ENCODE measurements around the gene TAX1BP1.

TAX1BP1 gene

DNA sequence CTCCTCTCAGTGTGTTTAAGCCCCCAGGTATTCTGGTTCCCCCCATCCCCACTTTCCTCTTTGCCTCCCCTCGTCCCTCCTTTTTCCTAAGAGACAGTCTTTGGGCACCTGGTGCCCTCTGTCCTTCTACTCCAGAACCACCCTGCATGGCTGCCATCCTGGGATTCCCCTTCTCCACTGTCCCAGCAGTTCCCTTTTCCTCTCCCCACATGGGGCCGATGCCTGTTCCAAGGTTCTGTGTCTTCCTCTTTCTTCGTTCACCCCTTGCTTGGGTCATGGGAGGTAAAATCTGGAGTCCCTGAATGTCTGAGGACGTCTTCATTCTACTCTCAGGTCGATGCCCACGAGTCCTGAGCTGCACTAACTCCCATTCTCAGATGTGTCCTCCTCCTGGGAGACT is 120.8 kb downstream of the TAX1BP1 start:
- TF ChIP-seq, protein P1, sequence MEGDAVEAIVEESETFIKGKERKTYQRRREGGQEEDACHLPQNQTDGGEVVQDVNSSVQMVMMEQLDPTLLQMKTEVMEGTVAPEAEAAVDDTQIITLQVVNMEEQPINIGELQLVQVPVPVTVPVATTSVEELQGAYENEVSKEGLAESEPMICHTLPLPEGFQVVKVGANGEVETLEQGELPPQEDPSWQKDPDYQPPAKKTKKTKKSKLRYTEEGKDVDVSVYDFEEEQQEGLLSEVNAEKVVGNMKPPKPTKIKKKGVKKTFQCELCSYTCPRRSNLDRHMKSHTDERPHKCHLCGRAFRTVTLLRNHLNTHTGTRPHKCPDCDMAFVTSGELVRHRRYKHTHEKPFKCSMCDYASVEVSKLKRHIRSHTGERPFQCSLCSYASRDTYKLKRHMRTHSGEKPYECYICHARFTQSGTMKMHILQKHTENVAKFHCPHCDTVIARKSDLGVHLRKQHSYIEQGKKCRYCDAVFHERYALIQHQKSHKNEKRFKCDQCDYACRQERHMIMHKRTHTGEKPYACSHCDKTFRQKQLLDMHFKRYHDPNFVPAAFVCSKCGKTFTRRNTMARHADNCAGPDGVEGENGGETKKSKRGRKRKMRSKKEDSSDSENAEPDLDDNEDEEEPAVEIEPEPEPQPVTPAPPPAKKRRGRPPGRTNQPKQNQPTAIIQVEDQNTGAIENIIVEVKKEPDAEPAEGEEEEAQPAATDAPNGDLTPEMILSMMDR (IDR thresholded peaks at IDR 0.05; ENCODE audit: low read depth, low read length), result no peak
- DNase-seq (ENCODE audit: extremely low read depth, low read depth), result no peak

DNA sequence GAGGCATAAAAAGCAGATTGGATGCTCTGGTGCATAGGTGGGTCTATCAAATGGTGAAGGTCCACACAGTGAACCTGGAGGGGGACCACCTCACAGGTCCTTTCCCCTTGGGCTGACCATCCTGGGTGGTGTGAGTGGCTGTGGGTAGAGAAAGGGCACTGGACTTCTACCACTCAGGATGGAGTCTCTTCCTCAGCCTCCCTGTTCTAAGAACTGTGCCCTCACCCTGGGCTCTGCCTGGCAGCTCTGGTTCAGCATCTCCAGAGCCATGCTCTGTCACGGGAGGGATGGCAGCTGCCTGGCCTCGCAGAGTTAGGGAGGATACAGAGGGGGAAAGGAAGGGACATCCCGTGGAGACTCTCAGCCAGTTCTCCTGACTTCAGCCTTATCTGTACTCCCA is 121.8 kb downstream of the TAX1BP1 start:
- TF ChIP-seq, protein P1 (IDR thresholded peaks at IDR 0.05; ENCODE audit: low read depth, low read length), result no peak
- DNase-seq (ENCODE audit: extremely low read depth, low read depth), result no peak

DNA sequence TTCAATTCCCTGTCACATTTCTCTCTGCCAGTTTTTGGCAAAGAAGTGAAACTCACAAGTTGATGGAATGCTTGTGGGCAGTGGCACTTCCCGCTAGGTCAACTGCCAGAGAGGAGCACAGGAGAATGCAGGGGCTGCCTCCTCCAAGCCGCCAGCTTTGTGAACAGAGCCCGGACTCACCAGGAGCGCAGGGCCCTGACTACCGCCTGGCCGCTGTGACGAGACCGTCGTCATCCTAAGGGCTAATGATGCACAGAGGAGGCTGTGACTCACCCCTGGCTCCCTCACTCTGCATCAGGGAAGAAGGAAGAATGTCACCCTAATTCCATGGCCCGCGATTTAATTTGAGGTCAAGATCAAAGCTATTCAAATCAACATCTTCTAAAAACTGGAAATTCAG is 123.9 kb downstream of the TAX1BP1 start:
- TF ChIP-seq, protein P1 (IDR thresholded peaks at IDR 0.05; ENCODE audit: low read depth, low read length), result no peak
- DNase-seq (ENCODE audit: extremely low read depth, low read depth), result no peak

DNA sequence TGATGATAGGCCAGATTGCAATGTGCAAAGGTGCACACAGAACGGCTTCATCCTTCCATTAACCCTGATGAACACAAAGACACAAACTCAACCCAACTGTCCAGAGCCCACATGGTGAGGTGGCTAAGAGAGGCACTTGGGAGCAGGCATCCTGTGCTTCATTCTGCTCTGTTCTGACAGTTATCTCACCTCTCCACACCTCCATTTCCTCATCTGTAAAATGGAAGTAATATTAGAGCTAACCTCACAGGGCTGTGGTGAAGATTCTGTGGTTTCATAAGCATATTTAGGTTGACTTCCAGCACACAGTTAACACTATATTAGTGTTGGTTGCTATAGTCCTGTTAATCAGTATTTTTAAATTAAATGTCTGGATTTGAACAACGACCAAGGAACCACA is 126.3 kb downstream of the TAX1BP1 start:
- TF ChIP-seq, protein P1 (IDR thresholded peaks at IDR 0.05; ENCODE audit: low read depth, low read length), result no peak
- no peak for DNase-seq (ENCODE audit: extremely low read depth, low read depth)

DNA sequence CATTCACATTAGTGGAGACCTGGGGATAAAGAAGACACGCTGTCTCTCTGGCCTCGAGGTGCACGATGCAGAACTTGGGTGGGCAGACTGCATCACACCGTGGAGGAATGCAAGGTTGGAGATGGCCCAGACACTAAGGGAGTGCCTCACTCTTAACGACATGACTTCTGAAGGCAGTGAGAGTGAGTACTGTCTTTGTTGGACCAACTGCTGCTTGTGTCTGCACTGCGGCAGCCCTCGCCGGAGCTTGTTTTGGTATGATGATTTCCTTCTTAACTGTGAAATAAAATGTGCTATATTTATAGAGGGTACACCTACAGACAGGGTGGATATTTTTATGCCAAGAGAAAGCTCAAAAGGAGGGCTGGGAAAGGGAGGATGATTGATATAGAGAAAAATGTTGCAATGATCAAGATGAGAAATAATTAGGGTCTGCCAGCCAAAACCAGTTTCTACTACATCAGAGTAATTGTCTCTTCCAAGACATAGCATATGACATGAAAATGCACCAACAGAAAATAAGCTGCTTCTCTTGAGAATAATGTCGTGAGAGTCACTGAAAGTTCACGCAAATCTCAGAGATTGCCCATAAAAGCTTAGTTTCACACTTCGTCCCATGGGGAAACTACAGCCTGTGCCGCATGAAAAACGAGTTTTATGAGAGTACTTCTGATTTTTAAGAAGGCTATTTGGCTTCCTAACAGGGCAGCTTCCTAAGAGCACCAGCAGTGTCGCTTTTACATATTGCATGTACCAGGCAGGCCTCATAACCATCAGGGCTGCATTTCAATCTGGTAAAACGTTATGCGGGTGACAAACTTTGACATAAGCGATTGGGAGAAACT is 127.1 kb downstream of the TAX1BP1 start:
- TF ChIP-seq, protein P1 (IDR thresholded peaks at IDR 0.05; ENCODE audit: low read depth, low read length), result no peak

DNA sequence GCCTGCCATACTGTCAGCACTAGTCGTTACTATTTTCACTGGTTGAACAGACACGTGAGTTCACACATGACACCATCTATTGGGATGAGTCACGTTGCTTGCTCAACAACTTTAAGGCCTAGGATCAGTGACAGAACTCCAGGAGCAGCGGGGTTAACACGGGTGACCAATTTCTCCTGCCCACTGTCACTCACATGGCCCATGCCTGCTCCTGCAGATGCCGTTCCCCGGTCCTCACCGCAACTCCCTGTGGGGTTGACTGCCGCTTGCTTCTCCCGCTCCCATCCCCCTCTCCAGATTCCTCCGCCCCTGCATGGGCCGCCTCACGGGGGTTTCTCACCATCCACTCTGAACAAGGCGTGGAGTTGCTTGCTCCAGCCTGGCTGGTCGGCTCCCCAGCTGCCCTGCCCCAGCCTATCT is 128.2 kb downstream of the TAX1BP1 start:
- TF ChIP-seq, protein P1 (IDR thresholded peaks at IDR 0.05; ENCODE audit: low read depth, low read length), result no peak
- DNase-seq (ENCODE audit: extremely low read depth, low read depth), result no peak

More for the DNA sequence above, 127.1 kb downstream of the TAX1BP1 start:
- DNase-seq (ENCODE audit: extremely low read depth, low read depth), result no peak

DNA sequence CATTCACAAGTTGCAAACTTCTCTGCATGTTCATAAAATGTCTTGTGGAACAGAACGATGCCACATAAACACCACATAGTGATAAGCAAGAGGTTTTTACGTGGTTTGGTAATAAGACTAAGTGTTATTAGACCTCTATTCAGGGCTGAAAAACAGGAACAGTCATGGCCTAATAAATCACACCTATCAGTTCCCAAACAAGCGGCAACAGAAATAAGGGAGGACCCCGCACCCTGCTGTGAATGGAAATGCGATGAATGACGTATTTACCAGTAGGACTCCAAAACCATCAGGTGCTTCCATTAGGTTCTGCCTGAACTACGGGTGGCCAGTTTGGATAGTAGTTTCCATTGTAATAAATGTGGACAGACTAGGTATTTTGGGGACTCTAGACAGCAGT is 129.1 kb downstream of the TAX1BP1 start:
- no peak for DNase-seq (ENCODE audit: extremely low read depth, low read depth)
- TF ChIP-seq, protein P1 (IDR thresholded peaks at IDR 0.05; ENCODE audit: low read depth, low read length), result no peak

Data from AG09319 (cell line).